Sigmoid colon (tissue), 7 donors: Measurements from ENCODE around the gene CFAP69. TPM values are rescaled to one million over a fixed set of nuclear protein-coding genes. Genes with fewer than 3 reads are reported as not detected.

Experiments
- DNase-seq: peaks from one replicate; pipeline ENCODE4 v3.0.0-alpha.2; 2019
- H3K27ac ChIP-seq, 4 donors: fragments of 200-600 bp; sonication (generic); one replicate each; pipeline ENCODE4 v1.5.1; 2016 to 2019; ENCODE audit warnings: mild to moderate bottlenecking in 1 of 4
- H3K27me3 ChIP-seq, 3 donors: fragments of 200-600 bp; sonication (generic); one replicate each; pipeline ENCODE4 v1.5.1; 2019; ENCODE audit warnings: mild to moderate bottlenecking in 1 of 3
- H3K36me3 ChIP-seq, 4 donors: fragments of 200-600 bp; sonication (generic); one replicate each; pipeline ENCODE4 v1.5.1; 2016 to 2019
- H3K4me1 ChIP-seq, 4 donors: fragments of 200-600 bp; sonication (generic); one replicate each; pipeline ENCODE4 v1.5.1; 2017 to 2019
- H3K4me3 ChIP-seq, 4 donors: fragments of 200-600 bp; sonication (generic); one replicate each; pipeline ENCODE4 v1.5.1; 2017 to 2019; ENCODE audit warnings: mild to moderate bottlenecking in 2 of 4, moderate library complexity in 1 of 4
- H3K9me3 ChIP-seq, 4 donors: fragments of 200-600 bp in 3 of 4; sonication (generic) in 3 of 4; one replicate each; pipeline versions ENCODE4 v1.5.1 to v1.6.1; 2013 to 2019
- EP300 ChIP-seq, 4 donors: sonication (generic); formaldehyde crosslinking; IDR thresholded peaks; one replicate each; pipeline ENCODE4 v1.6.1; 2017; ENCODE audit warnings: antibody characterized with exemption in 4 of 4
- POLR2A ChIP-seq, 2 donors: fragments of 450-650 bp; IDR thresholded peaks; one replicate each; pipeline ENCODE4 v1.6.1; 2016; ENCODE audit warnings: antibody characterized with exemption in 2 of 2, mild to moderate bottlenecking in 2 of 2, moderate library complexity in 2 of 2
- POLR2AphosphoS5 ChIP-seq, 4 donors: sonication (generic); formaldehyde crosslinking; IDR thresholded peaks; one replicate each; pipeline ENCODE4 v1.6.1; 2017; ENCODE audit warnings: antibody characterized with exemption in 4 of 4
- WGBS, 2 donors: extraction: QIAGEN DNeasy Blood & Tissue Kit; methylation state at CpG; one replicate each; pipeline ENCODE4 v1.1.7; 2013; 5-methylcytosine and 5-hydroxymethylcytosine counted together
- intact Hi-C: fragments of 100-400 bp; cut with DNase I; formaldehyde crosslinking; loops from one replicate; pipeline ENCODE4 v1.15.1; 2023
- polyA plus RNA-seq, 3 donors: library from polyadenylated mRNA; stranded (reverse); fragments of 200-250 nt; gene quantifications; one replicate each; pipeline ENCODE4 v1.2.3, GENCODE V29; 2013
- total RNA-seq, 4 donors: library from RNA; depleted of rRNA; stranded (reverse); fragments of >200 nt; gene quantifications; one replicate each; pipeline ENCODE4 v1.1.0, GENCODE V29; 2016
- TF ChIP-seq, protein P1 (sequence below), 4 experiments: fragments of 450-650 bp in 3 of 4; fragments of 200-600 bp in 1 of 4; IDR thresholded peaks; one replicate each; pipeline ENCODE4 v1.5.1; 2016 to 2019; ENCODE audit warnings: antibody characterized with exemption in 4 of 4, mild to moderate bottlenecking in 3 of 4, moderate library complexity in 2 of 4
- donor health status: healthy with polysubstance abuse.
- donor health status: Bipolar disorder and iron deficiency.
- donor health status: healthy.

CFAP69 gene
- total and polyA plus RNA-seq, 7 donors = 1.0 to 23.5 (median 4.9) TPM

GRCh38 chr7:90233569-90233968 is 11.4 kb upstream of the CFAP69 start:
- intact Hi-C loops = no loop called here

GRCh38 chr7:90236721-90237289 is 8.2 kb upstream of the CFAP69 start:
- Histone ChIP-seq H3K4me1 (no peaks in the 10 kb centered on the region), H3K4me3 (no peak overlapping the region), H3K9me3 (no peaks in the 10 kb centered on the region), H3K27me3 (no peaks in the 10 kb centered on the region), H3K36me3 (peaks cover 0 to 6% (median 0%) of the 10 kb centered on the region in 4 donors), H3K27ac (no peak overlapping the region)
- 80 to 90% methylated on average over 1 of the region's 1 CpG for WGBS, 2 donors
- DNase-seq = no peak
- intact Hi-C loops = no loop called here
- TF ChIP-seq POLR2A (IDR thresholded peaks at IDR 0.05) = no peak
- TF ChIP-seq, protein P1, sequence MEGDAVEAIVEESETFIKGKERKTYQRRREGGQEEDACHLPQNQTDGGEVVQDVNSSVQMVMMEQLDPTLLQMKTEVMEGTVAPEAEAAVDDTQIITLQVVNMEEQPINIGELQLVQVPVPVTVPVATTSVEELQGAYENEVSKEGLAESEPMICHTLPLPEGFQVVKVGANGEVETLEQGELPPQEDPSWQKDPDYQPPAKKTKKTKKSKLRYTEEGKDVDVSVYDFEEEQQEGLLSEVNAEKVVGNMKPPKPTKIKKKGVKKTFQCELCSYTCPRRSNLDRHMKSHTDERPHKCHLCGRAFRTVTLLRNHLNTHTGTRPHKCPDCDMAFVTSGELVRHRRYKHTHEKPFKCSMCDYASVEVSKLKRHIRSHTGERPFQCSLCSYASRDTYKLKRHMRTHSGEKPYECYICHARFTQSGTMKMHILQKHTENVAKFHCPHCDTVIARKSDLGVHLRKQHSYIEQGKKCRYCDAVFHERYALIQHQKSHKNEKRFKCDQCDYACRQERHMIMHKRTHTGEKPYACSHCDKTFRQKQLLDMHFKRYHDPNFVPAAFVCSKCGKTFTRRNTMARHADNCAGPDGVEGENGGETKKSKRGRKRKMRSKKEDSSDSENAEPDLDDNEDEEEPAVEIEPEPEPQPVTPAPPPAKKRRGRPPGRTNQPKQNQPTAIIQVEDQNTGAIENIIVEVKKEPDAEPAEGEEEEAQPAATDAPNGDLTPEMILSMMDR (IDR thresholded peaks at IDR 0.05) = no peak
- TF ChIP-seq EP300 (IDR thresholded peaks at IDR 0.05) = no peak
- TF ChIP-seq POLR2AphosphoS5 (IDR thresholded peaks at IDR 0.05) = no peak

More at GRCh38 chr7:90233569-90233968, 11.4 kb upstream of the CFAP69 start:
- 87 to 92% methylated on average over 6 of the region's 6 CpGs for WGBS, 2 donors
- Histone ChIP-seq H3K4me1 (no peaks in the 10 kb centered on the region), H3K36me3 (peaks cover 0 to 6% (median 0%) of the 10 kb centered on the region in 4 donors), H3K4me3 (no peak overlapping the region), H3K27me3 (no peaks in the 10 kb centered on the region), H3K9me3 (no peaks in the 10 kb centered on the region), H3K27ac (no peak overlapping the region)
- no peak for DNase-seq
- TF ChIP-seq, protein P1 (IDR thresholded peaks at IDR 0.05) = no peak

DNA sequence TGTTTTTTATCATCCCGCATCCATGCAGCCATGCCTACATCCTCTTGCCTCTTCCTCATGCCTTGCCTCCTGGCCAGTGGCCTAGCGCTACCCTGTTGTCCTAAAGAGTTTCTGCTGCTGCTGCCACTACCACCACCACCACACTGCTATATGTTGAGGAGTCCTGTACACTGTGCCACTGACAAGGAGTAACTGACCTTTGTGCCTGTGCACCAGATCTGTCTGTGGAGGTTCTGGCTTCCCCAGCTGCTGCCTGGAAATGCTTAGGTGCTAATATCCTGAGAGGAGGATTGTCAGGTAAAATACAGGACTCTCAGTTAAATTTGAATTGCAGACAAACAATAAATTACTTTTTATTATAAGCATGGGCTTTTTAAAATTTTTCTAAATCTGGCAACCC is 7.0 kb upstream of the CFAP69 start:
- intact Hi-C loops = no loop called here
- Histone ChIP-seq H3K27ac (no peak overlapping the region), H3K9me3 (no peaks in the 10 kb centered on the region), H3K4me3 (no peak overlapping the region), H3K4me1 (no peaks in the 10 kb centered on the region), H3K27me3 (no peaks in the 10 kb centered on the region), H3K36me3 (peaks cover 0 to 6% (median 0%) of the 10 kb centered on the region in 4 donors)
- DNase-seq = no peak
- WGBS, 2 donors = 96 to 98% methylated on average over 2 of the region's 2 CpGs
- TF ChIP-seq, protein P1 (IDR thresholded peaks at IDR 0.05) = no peak

DNA sequence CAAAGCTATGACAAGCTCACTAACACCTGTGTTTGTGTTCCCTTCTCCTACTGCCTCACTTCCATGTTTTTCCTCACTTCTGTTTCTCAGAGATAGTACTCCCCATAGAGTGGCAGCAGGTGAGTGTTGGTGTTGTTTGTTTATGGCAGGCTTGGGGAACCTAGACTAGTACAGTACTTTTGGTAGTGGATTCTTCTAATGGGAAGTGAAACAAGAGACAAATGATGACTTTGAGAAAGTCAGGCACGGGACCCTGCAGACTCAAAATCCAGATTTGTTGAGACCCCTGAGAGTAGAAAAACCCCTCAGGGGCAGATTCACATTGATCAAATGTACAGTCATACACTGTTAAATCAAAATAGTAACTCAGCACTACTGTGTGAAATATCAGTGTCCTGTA is 6.4 kb upstream of the CFAP69 start:
- TF ChIP-seq POLR2A (IDR thresholded peaks at IDR 0.05) (no peak), EP300 (IDR thresholded peaks at IDR 0.05) (no peak), POLR2AphosphoS5 (IDR thresholded peaks at IDR 0.05) (no peak)
- TF ChIP-seq, protein P1 (IDR thresholded peaks at IDR 0.05) = no peak
- intact Hi-C loops = no loop called here

DNA sequence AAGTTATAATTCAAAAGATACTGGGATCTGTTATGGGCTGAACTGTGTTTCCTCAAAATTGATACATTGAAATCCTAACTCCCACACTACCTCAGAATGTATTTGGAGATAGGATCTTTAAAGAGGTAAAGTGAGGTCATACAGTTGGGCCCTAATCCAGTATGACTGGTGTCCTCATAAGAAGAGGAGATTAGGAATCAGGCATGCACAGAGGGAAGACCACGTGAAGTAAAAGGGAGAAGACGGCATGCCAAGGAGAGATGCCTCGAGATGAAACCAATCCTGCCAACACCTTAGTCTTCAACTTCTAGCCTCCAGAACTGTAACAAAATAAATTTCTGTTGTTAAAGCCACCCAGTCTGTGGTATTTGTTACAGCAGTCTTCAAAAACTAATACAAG is 5.9 kb upstream of the CFAP69 start:
- H3K4me3 ChIP-seq = no peak overlapping the region
- peaks cover 0 to 2% (median under 1%) of the 10 kb centered on the region in 4 donors for H3K4me1 ChIP-seq
- TF ChIP-seq EP300 (IDR thresholded peaks at IDR 0.05) = no peak
- TF ChIP-seq POLR2A (IDR thresholded peaks at IDR 0.05) = no peak
- TF ChIP-seq, protein P1 (IDR thresholded peaks at IDR 0.05) = no peak
- TF ChIP-seq POLR2AphosphoS5 (IDR thresholded peaks at IDR 0.05) = no peak
- no peak for DNase-seq
- H3K36me3 ChIP-seq = peaks cover 0 to under 1% (median 0%) of the 10 kb centered on the region in 4 donors
- intact Hi-C loops = no loop called here
- H3K27me3 ChIP-seq = no peaks in the 10 kb centered on the region
- H3K27ac ChIP-seq = no peak overlapping the region
- H3K9me3 ChIP-seq = no peaks in the 10 kb centered on the region
- 82 to 91% methylated on average over 3 of the region's 3 CpGs for WGBS, 2 donors

More for the DNA sequence above, 6.4 kb upstream of the CFAP69 start:
- Histone ChIP-seq H3K27me3 (no peaks in the 10 kb centered on the region), H3K27ac (no peak overlapping the region), H3K36me3 (peaks cover 0 to 5% (median 0%) of the 10 kb centered on the region in 4 donors), H3K4me1 (no peaks in the 10 kb centered on the region), H3K9me3 (no peaks in the 10 kb centered on the region), H3K4me3 (no peak overlapping the region)
- WGBS, 2 donors = 75 to 82% methylated on average over 1 of the region's 1 CpG
- no peak for DNase-seq
